NB4 (cell line): ENCODE results near the gene SMYD1.

ENCODE experiments used
- MYC ChIP-seq: IDR thresholded peaks from 2 replicates; pipeline ENCODE4 v1.6.1; 2011; ENCODE audit warnings: low read depth, low read length
- POLR2A ChIP-seq: IDR thresholded peaks from 2 replicates; pipeline ENCODE4 v1.6.1; 2011; ENCODE audit warnings: mild to moderate bottlenecking; ENCODE audit not compliant: insufficient read length; ENCODE audit errors: extremely low read depth
- TF ChIP-seq, protein P1 (sequence below): IDR thresholded peaks from one replicate; pipeline ENCODE4 v1.5.1; 2012; ENCODE audit warnings: low read depth, low read length

- TF ChIP-seq POLR2A (no peak), MYC (no peak)
- TF ChIP-seq, protein P1, sequence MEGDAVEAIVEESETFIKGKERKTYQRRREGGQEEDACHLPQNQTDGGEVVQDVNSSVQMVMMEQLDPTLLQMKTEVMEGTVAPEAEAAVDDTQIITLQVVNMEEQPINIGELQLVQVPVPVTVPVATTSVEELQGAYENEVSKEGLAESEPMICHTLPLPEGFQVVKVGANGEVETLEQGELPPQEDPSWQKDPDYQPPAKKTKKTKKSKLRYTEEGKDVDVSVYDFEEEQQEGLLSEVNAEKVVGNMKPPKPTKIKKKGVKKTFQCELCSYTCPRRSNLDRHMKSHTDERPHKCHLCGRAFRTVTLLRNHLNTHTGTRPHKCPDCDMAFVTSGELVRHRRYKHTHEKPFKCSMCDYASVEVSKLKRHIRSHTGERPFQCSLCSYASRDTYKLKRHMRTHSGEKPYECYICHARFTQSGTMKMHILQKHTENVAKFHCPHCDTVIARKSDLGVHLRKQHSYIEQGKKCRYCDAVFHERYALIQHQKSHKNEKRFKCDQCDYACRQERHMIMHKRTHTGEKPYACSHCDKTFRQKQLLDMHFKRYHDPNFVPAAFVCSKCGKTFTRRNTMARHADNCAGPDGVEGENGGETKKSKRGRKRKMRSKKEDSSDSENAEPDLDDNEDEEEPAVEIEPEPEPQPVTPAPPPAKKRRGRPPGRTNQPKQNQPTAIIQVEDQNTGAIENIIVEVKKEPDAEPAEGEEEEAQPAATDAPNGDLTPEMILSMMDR = no peak
Observed at GRCh38 chr2:88066543-88066942, 1.1 kb upstream of the SMYD1 start.
